Kidney epithelial cell (primary cell): ENCODE results near the gene CAMK2G. TPM values are rescaled to one million over a fixed set of nuclear protein-coding genes. Genes with fewer than 3 reads are reported as not detected.

Experiments
- DNase-seq: peaks from one replicate; pipeline ENCODE4 v3.0.0-alpha.2; 2010; ENCODE audit warnings: low read depth
- H3K27me3 ChIP-seq: 2 replicates; pipeline ENCODE4 v1.6.0; 2011; ENCODE audit warnings: low read length; ENCODE audit not compliant: control insufficient read depth, insufficient read depth
- H3K36me3 ChIP-seq: 2 replicates; pipeline ENCODE4 v1.5.1; 2011; ENCODE audit warnings: low read length; ENCODE audit not compliant: control insufficient read depth, insufficient read depth
- H3K4me3 ChIP-seq: 2 replicates; pipeline ENCODE4 v1.5.1; 2011; ENCODE audit warnings: low read depth, mild to moderate bottlenecking, control low read depth, low read length
- total RNA-seq: library from RNA; depleted of rRNA; stranded (reverse); fragments of >200 nt; gene quantifications from 2 replicates; pipeline ENCODE4 v1.2.3, GENCODE V29; 2015
- TF ChIP-seq, protein P1 (sequence below): IDR thresholded peaks from 2 replicates; pipeline ENCODE4 v1.5.1; 2011; ENCODE audit warnings: mild to moderate bottlenecking, moderate library complexity, low read length, control low read depth, inconsistent platforms; ENCODE audit not compliant: insufficient read depth, poor library complexity, severe bottlenecking

CAMK2G gene
- total RNA-seq, 1 donor from 2014 or later = 12.7 TPM

DNA sequence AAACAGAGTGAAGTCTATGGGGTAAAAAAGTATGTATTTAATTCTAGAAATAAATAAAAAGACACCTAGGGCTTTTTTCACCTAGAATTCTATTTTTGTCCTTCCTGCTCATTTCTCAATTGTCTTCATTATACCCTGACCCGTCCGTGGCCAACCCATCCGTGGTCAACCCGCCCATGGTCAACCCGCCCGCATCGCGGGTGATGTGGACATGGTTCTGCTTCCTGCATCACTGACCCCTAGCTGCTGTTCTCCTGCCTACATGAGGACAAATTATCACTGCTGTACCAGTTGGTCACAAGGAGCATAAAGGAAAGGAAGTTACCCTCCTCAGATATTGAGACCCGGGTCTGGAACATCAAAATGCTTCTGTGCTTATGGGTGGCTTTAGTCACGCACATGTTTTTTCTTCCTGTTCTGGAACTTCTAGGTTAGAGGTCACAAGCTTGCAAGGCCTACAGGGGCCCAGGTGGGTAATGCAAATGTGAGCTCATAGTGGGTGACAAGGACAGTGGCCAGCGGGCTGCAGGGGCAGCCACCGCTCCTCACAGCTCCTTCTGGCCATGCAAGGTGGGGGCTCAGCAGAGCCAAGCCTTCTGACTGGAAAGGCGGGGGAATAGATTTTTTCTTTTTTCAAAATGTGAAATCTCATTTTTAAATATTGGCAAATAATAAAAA is 15.5 kb downstream of the CAMK2G start:
- TF ChIP-seq, protein P1, sequence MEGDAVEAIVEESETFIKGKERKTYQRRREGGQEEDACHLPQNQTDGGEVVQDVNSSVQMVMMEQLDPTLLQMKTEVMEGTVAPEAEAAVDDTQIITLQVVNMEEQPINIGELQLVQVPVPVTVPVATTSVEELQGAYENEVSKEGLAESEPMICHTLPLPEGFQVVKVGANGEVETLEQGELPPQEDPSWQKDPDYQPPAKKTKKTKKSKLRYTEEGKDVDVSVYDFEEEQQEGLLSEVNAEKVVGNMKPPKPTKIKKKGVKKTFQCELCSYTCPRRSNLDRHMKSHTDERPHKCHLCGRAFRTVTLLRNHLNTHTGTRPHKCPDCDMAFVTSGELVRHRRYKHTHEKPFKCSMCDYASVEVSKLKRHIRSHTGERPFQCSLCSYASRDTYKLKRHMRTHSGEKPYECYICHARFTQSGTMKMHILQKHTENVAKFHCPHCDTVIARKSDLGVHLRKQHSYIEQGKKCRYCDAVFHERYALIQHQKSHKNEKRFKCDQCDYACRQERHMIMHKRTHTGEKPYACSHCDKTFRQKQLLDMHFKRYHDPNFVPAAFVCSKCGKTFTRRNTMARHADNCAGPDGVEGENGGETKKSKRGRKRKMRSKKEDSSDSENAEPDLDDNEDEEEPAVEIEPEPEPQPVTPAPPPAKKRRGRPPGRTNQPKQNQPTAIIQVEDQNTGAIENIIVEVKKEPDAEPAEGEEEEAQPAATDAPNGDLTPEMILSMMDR = no peak
- no peaks in the 10 kb centered on the region for H3K27me3 ChIP-seq
- DNase-seq = no peak
- H3K36me3 ChIP-seq = peaks cover 2% of the 10 kb centered on the region
- no peak overlapping the region for H3K4me3 ChIP-seq

DNA sequence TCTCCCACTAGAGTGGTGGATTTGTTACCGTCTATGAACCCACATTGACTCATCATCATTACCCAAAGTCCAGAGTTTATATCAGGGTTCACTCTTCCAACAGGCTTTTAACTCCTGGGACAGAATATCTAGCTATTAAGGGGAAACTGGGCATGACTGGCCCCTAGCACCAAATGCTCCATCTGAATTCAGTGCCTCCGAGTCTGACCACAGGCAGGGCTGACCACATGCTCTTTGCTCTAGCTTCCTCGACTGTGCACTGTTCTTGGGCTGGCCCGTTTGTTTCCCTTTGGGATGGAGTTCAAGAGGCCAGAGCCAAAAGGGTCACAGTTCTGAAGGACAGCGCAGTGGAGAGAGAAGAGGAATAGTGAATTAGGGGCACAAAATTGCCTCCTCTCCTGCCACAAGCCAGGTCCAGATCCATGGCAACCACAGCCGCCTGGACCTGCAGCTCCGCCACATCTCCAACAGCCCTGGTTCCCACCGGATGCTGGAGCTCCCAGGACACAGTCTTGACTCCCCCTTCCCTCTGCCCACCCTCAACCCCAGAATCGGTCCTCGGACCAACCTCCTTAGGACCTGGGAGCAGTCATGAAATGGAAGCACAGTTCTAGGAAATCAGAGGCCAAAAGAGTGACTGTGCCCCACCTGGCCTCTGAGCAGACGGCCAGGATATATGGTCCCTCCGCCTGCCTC is 16.2 kb downstream of the CAMK2G start:
- TF ChIP-seq, protein P1 = no peak
- H3K36me3 ChIP-seq = peaks cover 2% of the 10 kb centered on the region
- DNase-seq = no peak

DNA sequence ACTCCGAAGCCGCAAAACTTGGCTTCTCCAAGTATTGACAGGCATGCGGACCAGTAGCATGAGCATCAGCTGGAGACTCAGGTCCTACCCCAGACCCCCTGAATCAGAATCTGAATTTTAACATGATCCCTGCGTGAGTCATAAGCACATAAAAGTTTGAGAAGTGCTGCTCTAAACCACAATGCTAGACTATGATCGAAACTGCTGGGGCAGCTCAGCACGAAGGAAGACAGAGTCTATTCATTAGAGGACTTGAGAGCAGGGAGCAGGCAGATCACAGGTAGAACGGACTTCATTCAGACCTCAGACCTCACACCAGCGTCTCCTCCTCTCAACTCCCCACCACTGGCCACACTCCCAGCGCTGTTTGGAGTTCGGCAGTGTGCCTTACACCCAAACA is 16.9 kb downstream of the CAMK2G start:
- Histone ChIP-seq H3K4me3 (no peak overlapping the region), H3K36me3 (peaks cover 2% of the 10 kb centered on the region), H3K27me3 (no peaks in the 10 kb centered on the region)
- TF ChIP-seq, protein P1 = no peak
- DNase-seq = no peak

More for the DNA sequence above, 16.2 kb downstream of the CAMK2G start:
- H3K27me3 ChIP-seq = no peaks in the 10 kb centered on the region
- no peak overlapping the region for H3K4me3 ChIP-seq

DNA sequence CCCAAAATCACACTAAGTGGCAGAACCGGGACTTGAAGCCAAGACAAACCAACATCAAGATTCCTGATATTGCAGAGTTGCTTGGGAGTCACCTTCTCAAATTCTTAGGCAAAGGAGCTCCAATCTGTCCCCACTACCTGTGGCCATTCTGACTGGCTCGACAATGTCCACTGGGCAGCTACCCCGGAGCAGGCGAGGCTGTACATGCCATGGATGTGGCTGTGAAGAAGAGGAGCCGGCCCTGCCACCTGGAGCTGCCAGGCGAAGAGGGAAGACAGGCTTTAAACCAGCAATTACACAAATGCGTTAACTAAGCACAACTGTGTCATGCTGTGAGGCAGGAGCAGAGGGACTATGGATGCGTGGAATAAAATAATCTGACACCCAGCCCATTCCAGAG is 18.1 kb downstream of the CAMK2G start:
- Histone ChIP-seq H3K36me3 (peaks cover 2% of the 10 kb centered on the region), H3K4me3 (no peak overlapping the region), H3K27me3 (no peaks in the 10 kb centered on the region)
- TF ChIP-seq, protein P1 = no peak
- no peak for DNase-seq

DNA sequence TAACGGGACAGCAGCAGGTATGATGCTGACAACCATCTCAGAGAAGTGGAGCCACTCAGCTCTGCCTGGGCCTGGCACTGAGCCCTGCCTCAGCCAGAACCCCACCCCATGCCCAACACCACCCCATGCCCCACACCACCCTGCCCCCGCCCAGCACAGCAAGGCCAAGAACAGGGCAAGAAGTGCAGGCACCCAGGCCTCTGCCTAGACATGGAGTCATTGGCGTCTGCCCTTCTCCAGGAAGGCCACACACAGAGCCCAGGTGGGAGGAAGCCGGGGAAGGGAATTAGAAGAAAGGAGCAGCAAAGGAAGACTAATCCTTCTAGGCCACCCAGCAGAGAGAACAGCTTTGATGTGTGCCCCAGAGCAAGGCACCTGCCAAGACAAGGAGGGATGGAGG is 18.9 kb downstream of the CAMK2G start:
- DNase-seq = no peak
- Histone ChIP-seq H3K27me3 (no peaks in the 10 kb centered on the region), H3K4me3 (no peak overlapping the region), H3K36me3 (peaks cover 2% of the 10 kb centered on the region)
- TF ChIP-seq, protein P1 = no peak
